ENCODE data around the gene GJB3. TPM values are rescaled to one million over a fixed set of nuclear protein-coding genes. Genes with fewer than 3 reads are reported as not detected.

The GJB3 gene
- total RNA-seq, 3 donors from 2014 or later (not counting 1 experiment from before 2014, with no cell fraction given), result not detected

DNA sequence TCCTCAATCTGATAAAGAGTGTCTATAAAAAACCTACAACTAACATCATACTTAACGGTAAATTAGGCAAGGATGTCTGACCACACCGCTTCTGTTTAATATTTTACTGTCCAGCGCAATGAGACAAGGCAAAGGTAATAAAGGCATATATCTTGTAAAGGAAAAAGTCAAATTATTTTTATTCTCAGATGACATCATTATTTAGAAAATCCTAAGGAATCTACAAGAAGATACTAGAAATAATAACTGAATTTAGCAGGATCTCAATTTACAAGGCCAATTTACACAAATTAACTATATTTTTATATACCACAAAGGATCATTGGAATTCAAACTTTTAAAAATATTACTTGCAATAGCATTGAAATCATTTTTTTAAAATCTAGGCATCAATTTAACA, 41.2 kb downstream of the GJB3 start:
- Histone ChIP-seq H3K9me3 (ENCODE audit: control insufficient read depth, insufficient read depth, low read length) (no peaks in the 10 kb centered on the region), H3K27me3 (ENCODE audit: control insufficient read depth, insufficient read depth, low read length) (no peaks in the 10 kb centered on the region), H3K36me3 (ENCODE audit: control insufficient read depth, insufficient read depth, low read length) (no peaks in the 10 kb centered on the region), H3K27ac (ENCODE audit: low read length) (no peak overlapping the region), H3K4me1 (ENCODE audit: control insufficient read depth, insufficient read depth, low read length) (no peaks in the 10 kb centered on the region), H3K4me3 (ENCODE audit: low read length) (no peak overlapping the region)
- no peaks in the 10 kb centered on the region for H3K36me3 Mint-ChIP-seq
- no peak overlapping the region for H3K4me3 Mint-ChIP-seq
- peaks cover 0 to 4% of the 10 kb centered on the region in 2 donors for H3K4me1 Mint-ChIP-seq
- intact Hi-C loops (cut with micrococcal nuclease), result no loop called here
- TF ChIP-seq, protein P1, sequence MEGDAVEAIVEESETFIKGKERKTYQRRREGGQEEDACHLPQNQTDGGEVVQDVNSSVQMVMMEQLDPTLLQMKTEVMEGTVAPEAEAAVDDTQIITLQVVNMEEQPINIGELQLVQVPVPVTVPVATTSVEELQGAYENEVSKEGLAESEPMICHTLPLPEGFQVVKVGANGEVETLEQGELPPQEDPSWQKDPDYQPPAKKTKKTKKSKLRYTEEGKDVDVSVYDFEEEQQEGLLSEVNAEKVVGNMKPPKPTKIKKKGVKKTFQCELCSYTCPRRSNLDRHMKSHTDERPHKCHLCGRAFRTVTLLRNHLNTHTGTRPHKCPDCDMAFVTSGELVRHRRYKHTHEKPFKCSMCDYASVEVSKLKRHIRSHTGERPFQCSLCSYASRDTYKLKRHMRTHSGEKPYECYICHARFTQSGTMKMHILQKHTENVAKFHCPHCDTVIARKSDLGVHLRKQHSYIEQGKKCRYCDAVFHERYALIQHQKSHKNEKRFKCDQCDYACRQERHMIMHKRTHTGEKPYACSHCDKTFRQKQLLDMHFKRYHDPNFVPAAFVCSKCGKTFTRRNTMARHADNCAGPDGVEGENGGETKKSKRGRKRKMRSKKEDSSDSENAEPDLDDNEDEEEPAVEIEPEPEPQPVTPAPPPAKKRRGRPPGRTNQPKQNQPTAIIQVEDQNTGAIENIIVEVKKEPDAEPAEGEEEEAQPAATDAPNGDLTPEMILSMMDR (IDR thresholded peaks at IDR 0.05), result no peak
- DNase-seq (no peak), ATAC-seq (no peak)
- H3K27ac Mint-ChIP-seq, result no peak overlapping the region
- WGBS (ENCODE audit: insufficient coverage), result no CpG with 5 or more reads among the region's 3 CpGs
- H3K27me3 Mint-ChIP-seq (ENCODE audit: low read depth in 2 of 2), result no peaks in the 10 kb centered on the region
- peaks cover 0 to 2% of the 10 kb centered on the region in 2 donors for H3K9me3 Mint-ChIP-seq

DNA sequence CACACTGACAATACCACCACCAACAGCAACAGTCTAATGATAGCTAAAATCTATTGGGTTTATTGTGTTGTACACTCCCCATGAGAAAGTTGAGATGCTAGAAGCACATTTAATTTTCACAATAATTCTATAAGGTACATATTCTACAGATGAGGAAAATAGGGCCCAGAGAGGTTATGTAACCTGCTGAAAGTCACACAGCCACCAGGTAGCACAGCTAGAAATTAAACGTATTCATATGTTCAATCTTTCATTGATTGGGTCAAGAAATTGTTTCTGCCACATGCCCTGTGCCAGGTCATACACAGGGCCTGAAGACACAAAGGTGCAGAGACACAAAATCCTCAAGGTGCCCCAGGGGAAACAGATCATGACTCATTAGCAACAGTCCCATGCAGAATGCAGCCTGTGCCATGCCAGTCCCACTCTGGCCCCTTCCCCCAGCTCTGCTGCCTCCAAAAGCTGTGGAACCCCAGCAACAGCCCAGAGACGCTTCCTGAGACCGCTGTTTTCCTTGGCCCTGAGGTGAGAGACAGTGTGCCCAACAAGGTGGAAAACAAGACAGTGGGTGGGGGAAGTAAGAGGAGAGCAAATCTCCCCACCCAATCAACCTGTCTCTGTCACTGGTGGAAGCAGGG, 43.9 kb downstream of the GJB3 start:
- ATAC-seq (no peak), DNase-seq (no peak)
- H3K27ac Mint-ChIP-seq, result no peak overlapping the region
- Histone ChIP-seq H3K27ac (ENCODE audit: low read length) (no peak overlapping the region), H3K36me3 (ENCODE audit: control insufficient read depth, insufficient read depth, low read length) (no peaks in the 10 kb centered on the region), H3K4me1 (ENCODE audit: control insufficient read depth, insufficient read depth, low read length) (no peaks in the 10 kb centered on the region), H3K27me3 (ENCODE audit: control insufficient read depth, insufficient read depth, low read length) (no peaks in the 10 kb centered on the region), H3K4me3 (ENCODE audit: low read length) (no peak overlapping the region), H3K9me3 (ENCODE audit: control insufficient read depth, insufficient read depth, low read length) (no peaks in the 10 kb centered on the region)
- peaks cover 0 to 2% of the 10 kb centered on the region in 2 donors for H3K9me3 Mint-ChIP-seq
- TF ChIP-seq, protein P1 (IDR thresholded peaks at IDR 0.05), result no peak
- no peak overlapping the region for H3K4me3 Mint-ChIP-seq
- intact Hi-C loops (cut with micrococcal nuclease), result no loop called here
- H3K27me3 Mint-ChIP-seq (ENCODE audit: low read depth in 2 of 2), result no peaks in the 10 kb centered on the region
- no peaks in the 10 kb centered on the region for H3K36me3 Mint-ChIP-seq
- H3K4me1 Mint-ChIP-seq, result peaks cover 0 to 9% of the 10 kb centered on the region in 2 donors
- WGBS (ENCODE audit: insufficient coverage), result 93% methylated on average over 3 of the region's 3 CpGs

DNA sequence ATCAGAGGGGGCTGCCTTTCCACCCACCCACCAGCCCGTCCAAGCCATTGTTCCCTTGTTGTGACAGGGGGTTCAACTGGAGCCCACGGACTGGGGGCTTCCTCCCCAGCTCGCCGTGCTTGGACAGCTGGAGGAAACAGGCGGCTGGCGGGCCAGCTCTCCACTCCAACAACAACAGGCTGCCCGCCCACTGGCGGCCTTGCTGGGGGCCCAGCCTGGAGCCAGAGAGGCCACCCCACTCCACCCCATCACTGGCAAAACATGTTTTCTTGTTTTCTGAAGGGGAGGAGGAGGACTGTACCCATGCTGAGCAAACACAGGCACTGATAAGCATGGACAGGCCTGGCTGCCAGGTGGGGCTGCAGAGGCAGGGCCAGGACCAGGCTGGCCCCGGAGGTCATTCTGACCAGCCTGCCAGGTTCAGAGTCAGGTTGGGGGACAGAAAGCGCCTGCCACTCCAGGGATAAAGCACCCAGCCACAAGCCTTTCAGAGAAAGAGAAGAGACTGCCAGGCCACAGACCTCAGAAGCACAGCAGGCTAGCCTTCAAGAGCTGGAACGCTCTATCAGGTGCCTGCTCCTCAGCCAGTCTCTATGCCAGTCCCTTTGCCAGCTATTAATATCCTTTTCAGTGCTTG, 44.6 kb downstream of the GJB3 start:
- peaks cover 0 to 9% of the 10 kb centered on the region in 2 donors for H3K4me1 Mint-ChIP-seq

More for the DNA sequence above, 44.6 kb downstream of the GJB3 start:
- TF ChIP-seq, protein P1 (IDR thresholded peaks at IDR 0.05), result no peak
- intact Hi-C loops (cut with micrococcal nuclease), result no loop called here
- Mint-ChIP-seq H3K27me3 (ENCODE audit: low read depth in 2 of 2) (no peaks in the 10 kb centered on the region), H3K4me3 (no peak overlapping the region), H3K27ac (no peak overlapping the region), H3K36me3 (no peaks in the 10 kb centered on the region), H3K9me3 (peaks cover 0 to 2% of the 10 kb centered on the region in 2 donors)
- DNase-seq (no peak), ATAC-seq (no peak)
- Histone ChIP-seq H3K36me3 (ENCODE audit: control insufficient read depth, insufficient read depth, low read length) (no peaks in the 10 kb centered on the region), H3K9me3 (ENCODE audit: control insufficient read depth, insufficient read depth, low read length) (no peaks in the 10 kb centered on the region), H3K27ac (ENCODE audit: low read length) (no peak overlapping the region), H3K27me3 (ENCODE audit: control insufficient read depth, insufficient read depth, low read length) (no peaks in the 10 kb centered on the region), H3K4me3 (ENCODE audit: low read length) (no peak overlapping the region), H3K4me1 (ENCODE audit: control insufficient read depth, insufficient read depth, low read length) (no peaks in the 10 kb centered on the region)
- WGBS (ENCODE audit: insufficient coverage), result 72% methylated on average over 9 of the region's 11 CpGs
